Mesodermal cell (in vitro differentiated cells): Measurements from ENCODE around the gene EGFLAM.

Source experiments
- H3K27ac ChIP-seq: 2 replicates; pipeline ENCODE4 v1.7.0; 2013; ENCODE audit warnings: mild to moderate bottlenecking, low read depth, low read length, moderate library complexity; ENCODE audit not compliant: severe bottlenecking
- H3K36me3 ChIP-seq: 2 replicates; pipeline ENCODE4 v1.7.1; 2013; ENCODE audit warnings: mild to moderate bottlenecking, low read length, moderate library complexity; ENCODE audit not compliant: control insufficient read depth, insufficient read depth
- H3K4me1 ChIP-seq: one replicate; pipeline ENCODE4 v1.7.1; 2013; ENCODE audit warnings: mild to moderate bottlenecking, low read length; ENCODE audit not compliant: insufficient read depth, control insufficient read depth, poor library complexity, severe bottlenecking
- H3K4me3 ChIP-seq: 2 replicates; pipeline ENCODE4 v1.7.0; 2013; ENCODE audit warnings: low read length, control low read depth, mild to moderate bottlenecking; ENCODE audit not compliant: insufficient read depth, poor library complexity, severe bottlenecking; ENCODE audit errors: extremely low read depth
- H3K9me3 ChIP-seq: 2 replicates; pipeline ENCODE4 v1.7.1; 2013; ENCODE audit warnings: mild to moderate bottlenecking, low read length, moderate library complexity; ENCODE audit not compliant: control insufficient read depth
- WGBS, 2 experiments: methylation state at CpG; one replicate each; pipeline ENCODE4 v1.1.5; 2013; ENCODE audit warnings: missing lambda C conversion rate in 2 of 2; ENCODE audit not compliant: insufficient coverage in 2 of 2; 5-methylcytosine and 5-hydroxymethylcytosine counted together

The EGFLAM gene

DNA sequence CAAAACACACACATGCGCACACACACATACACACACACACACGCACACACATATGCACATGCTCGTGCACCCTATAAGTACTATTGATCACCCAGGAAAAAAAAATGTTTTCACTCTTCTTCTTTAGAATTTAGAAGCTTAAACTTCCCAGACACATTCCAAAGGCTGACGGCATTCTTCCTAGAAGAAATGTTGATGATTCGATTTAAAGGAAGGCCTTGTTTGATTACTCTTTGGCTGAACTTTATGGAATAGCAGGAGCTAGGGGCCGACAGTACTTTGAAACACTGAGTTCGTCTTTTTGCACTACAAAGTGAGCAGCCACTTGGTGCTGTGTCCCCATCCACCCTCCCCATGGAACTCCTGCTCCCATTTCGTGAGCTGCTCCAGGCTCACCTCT is 113.2 kb downstream of the EGFLAM start:
- WGBS, 2 experiments = 87 to 89% methylated on average over 2 to 7 of the region's 8 CpGs
- Histone ChIP-seq H3K4me3 (no peak overlapping the region), H3K4me1 (peaks cover 2% of the 10 kb centered on the region), H3K27ac (no peak overlapping the region), H3K9me3 (no peaks in the 10 kb centered on the region), H3K36me3 (no peaks in the 10 kb centered on the region)

DNA sequence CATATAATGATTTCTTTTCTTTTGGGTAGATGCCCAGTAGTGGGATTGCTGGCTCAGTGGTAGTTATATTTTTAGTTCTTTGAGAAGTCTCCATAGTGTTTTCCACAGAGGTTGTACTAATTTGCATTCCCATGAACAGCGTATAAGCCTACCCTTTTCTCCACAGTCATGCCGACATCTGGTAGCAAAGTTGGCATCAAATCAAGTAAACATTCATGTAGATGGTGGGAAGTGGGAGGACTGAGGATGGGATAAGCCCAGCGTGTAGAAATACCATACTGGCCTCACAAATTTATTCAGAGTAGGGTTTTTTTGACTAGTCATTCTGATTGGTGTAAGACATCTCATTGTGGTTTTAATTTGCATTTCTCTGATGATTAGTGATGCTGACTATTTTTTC is 115.4 kb downstream of the EGFLAM start:
- Histone ChIP-seq H3K4me3 (no peak overlapping the region), H3K36me3 (no peaks in the 10 kb centered on the region), H3K4me1 (peaks cover under 1% of the 10 kb centered on the region), H3K9me3 (no peaks in the 10 kb centered on the region), H3K27ac (no peak overlapping the region)
- WGBS, 2 experiments = 100% methylated on average over 1 to 2 of the region's 3 CpGs

DNA sequence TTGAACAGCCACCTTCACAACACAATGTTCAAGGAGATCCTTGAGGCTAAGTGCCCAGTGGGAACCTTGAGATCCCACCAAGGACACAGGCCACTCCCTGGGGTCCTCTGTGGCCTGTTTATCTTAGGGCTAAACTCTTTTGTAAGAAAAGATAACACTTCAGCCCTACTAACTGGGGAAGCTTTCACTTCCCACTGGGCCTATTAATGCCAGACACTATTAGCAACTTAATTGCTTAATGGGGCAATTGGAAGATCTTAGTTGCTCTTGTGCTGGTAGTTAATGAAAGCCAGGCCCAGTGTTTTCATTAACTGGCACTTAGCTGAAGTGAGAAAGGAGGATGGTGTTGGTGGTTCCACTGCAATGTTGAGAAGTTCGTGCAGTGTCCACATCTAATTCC is 117.1 kb downstream of the EGFLAM start:
- H3K4me1 ChIP-seq = peaks cover 13% of the 10 kb centered on the region
- H3K27ac ChIP-seq = no peak overlapping the region
- H3K9me3 ChIP-seq = no peaks in the 10 kb centered on the region
- H3K4me3 ChIP-seq = no peak overlapping the region
- no peaks in the 10 kb centered on the region for H3K36me3 ChIP-seq
- WGBS, 2 experiments = no CpG with 5 or more reads among the region's 1 CpG

GRCh38 chr5:38376404-38376803 is 118.0 kb downstream of the EGFLAM start:
- Histone ChIP-seq H3K36me3 (no peaks in the 10 kb centered on the region), H3K9me3 (no peaks in the 10 kb centered on the region), H3K4me1 (peaks cover 13% of the 10 kb centered on the region), H3K27ac (no peak overlapping the region), H3K4me3 (no peak overlapping the region)
- WGBS, 2 experiments = 73 to 75% methylated on average over 2 of the region's 2 CpGs

DNA sequence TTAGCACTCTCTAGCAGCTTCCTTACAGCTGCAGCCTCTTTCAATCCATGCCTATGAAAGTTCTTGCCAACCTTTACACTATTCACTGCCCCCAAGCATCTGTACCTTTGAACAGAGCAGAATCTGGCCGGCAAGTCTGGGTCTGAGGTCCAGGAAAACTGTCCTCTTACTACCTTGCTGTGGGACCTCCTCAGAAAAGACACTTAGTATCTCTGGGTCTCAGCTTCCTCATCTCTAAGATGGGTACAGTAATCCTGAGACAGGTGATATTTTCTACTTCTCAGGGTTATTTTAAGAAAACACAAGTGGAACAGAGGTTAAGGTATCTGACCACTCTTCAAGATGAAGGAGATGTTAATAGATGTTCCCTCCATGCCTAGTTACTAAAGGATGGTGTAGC is 120.2 kb downstream of the EGFLAM start:
- no CpG with 5 or more reads among the region's 1 CpG for whole genome bisulfite sequencing, 2 experiments
- Histone ChIP-seq H3K36me3 (no peaks in the 10 kb centered on the region), H3K9me3 (no peaks in the 10 kb centered on the region), H3K27ac (no peak overlapping the region), H3K4me1 (peaks cover 13% of the 10 kb centered on the region), H3K4me3 (no peak overlapping the region)

- Histone ChIP-seq H3K4me3 (no peak overlapping the region), H3K27ac (no peak overlapping the region), H3K9me3 (no peaks in the 10 kb centered on the region), H3K36me3 (no peaks in the 10 kb centered on the region), H3K4me1 (peaks cover 13% of the 10 kb centered on the region)
- WGBS, 2 experiments = 7 to 11% methylated on average over 3 to 5 of the region's 7 CpGs
These were observed 121.1 kb downstream of the EGFLAM start for GRCh38 chr5:38379350-38379937.

- 46 to 76% methylated on average over 3 to 4 of the region's 4 CpGs for WGBS, 2 experiments
- no peak overlapping the region for H3K27ac ChIP-seq
- H3K9me3 ChIP-seq = no peaks in the 10 kb centered on the region
- no peak overlapping the region for H3K4me3 ChIP-seq
- H3K4me1 ChIP-seq = peaks cover 13% of the 10 kb centered on the region
- no peaks in the 10 kb centered on the region for H3K36me3 ChIP-seq
These were observed 122.2 kb downstream of the EGFLAM start for GRCh38 chr5:38380537-38380936.

DNA sequence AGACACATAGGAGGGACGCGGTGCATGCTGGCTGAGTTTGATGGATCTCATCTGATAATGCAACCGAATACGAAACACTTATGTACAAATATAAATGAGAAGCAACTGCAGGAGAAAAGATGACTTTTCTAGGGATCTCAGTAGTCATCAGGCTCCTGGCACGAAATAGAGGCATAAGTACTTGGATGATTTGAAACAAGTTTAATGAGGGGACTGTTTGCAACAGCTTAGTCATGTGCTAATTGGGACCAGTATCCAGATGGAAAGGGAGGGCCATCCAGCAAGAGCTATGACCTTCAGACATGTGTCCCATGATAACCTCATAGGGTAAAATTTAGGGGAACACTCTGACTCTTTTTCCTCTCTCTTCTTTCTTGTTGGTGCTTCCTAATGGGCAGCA is 123.0 kb downstream of the EGFLAM start:
- H3K36me3 ChIP-seq = no peaks in the 10 kb centered on the region
- H3K27ac ChIP-seq = no peak overlapping the region
- no peak overlapping the region for H3K4me3 ChIP-seq
- no peaks in the 10 kb centered on the region for H3K9me3 ChIP-seq
- H3K4me1 ChIP-seq = peaks cover 13% of the 10 kb centered on the region
- WGBS, 2 experiments = 92 to 93% methylated on average over 5 of the region's 5 CpGs

GRCh38 chr5:38382898-38383297 is 124.5 kb downstream of the EGFLAM start:
- WGBS, 2 experiments = 4 to 11% methylated on average over 4 of the region's 7 CpGs
- H3K9me3 ChIP-seq = no peaks in the 10 kb centered on the region
- H3K36me3 ChIP-seq = no peaks in the 10 kb centered on the region
- H3K27ac ChIP-seq = no peak overlapping the region
- peaks cover 13% of the 10 kb centered on the region for H3K4me1 ChIP-seq
- H3K4me3 ChIP-seq = no peak overlapping the region

DNA sequence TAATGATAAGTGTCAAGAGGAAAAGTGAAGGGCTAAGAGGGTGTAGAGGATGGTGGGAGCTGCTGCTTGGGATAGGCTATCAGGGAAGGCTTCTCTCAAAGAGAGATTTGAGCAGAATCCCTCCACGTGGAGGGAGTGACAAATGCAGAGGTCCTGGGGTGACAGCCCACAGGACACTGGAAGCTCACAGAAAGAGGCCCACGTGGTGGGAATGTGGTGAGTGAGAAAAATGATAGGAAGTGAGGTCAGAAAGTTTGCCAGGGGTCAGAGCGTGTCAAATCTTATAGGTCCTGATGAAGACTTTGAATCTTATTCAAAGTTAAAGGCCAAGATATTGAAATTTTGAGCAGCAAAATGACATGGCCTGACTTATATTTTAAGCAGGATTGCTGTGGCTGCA is 125.3 kb downstream of the EGFLAM start:
- Histone ChIP-seq H3K27ac (no peak overlapping the region), H3K4me3 (no peak overlapping the region), H3K9me3 (no peaks in the 10 kb centered on the region), H3K4me1 (peaks cover 13% of the 10 kb centered on the region), H3K36me3 (no peaks in the 10 kb centered on the region)
- WGBS, 2 experiments = 80 to 90% methylated on average over 2 to 3 of the region's 3 CpGs

GRCh38 chr5:38384396-38384795 is 126.0 kb downstream of the EGFLAM start:
- no peak overlapping the region for H3K27ac ChIP-seq
- no peaks in the 10 kb centered on the region for H3K9me3 ChIP-seq
- WGBS, 2 experiments = 71 to 84% methylated on average over 2 to 3 of the region's 3 CpGs
- peaks cover 6% of the 10 kb centered on the region for H3K4me1 ChIP-seq
- no peaks in the 10 kb centered on the region for H3K36me3 ChIP-seq
- H3K4me3 ChIP-seq = no peak overlapping the region
